ENCODE results near the gene GJB5. TPM values are rescaled to one million over a fixed set of nuclear protein-coding genes. Genes with fewer than 3 reads are reported as not detected.
A peak's percentile ranks its signal among the peaks of the same experiment; 100 is the strongest.

Gene GJB5
- total and polyA plus RNA-seq, 2 of the 8 experiments (the other 6 are each of a cell fraction or from before 2014, with no cell fraction given) = 0.86 to 3.1 TPM

DNA sequence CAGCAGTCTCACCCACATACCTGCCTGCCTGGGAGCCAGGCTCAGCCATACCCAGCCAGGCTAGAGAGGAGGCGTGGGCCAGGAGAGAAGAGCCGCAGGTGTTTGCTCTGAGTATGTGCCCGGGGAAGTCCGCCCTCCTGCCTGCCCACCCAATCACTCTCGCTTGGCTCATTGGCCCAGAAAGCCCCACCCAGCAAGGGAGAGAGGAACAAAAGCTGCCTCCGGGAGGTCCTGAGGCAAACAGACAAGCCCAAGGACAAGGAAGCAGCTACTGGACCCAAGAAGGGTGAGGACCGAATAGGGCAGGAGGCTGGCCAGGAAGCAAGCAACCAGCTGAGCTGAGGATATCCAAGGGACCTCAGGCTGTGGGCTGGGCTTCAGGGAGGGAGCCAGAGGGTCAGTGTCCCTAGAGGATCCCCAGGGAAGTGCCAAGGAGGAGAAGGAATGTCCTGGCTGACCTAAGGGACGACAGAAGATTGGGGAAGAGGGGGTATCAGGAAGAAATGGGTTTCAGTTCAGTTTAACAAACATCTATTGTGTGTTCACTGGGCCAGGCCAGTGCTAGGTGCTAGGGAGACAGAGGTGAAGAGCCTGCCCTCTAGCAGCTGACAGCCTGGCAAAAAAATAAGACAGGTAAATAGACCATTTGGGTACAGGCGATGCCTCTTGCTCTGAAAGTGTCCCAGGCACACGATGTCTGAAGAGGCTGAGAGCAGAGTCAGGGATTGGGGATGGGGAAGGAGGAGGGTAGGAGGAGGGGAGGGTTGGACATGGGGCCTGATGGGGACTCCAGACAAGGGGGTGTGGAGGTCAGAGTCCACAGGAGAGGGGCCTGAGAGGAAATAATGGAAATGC, 4.9 kb downstream of the GJB5 start, which contains the start of gene GJB4:
GJB4 (plus strand) TSS at position 238 of the 855 bp plus-strand sequence. CDS start 1,515 bp downstream, outside the sequence.
- Histone ChIP-seq H4K5ac (ENCODE audit: insufficient read length, low read depth, low read length) (no peak within 1 kb of the TSS), H2BK5ac (ENCODE audit: low read depth, low read length) (peak within 1 kb of the TSS; percentile 80; the same call in 1 of the 2 replicates), H3K18ac (ENCODE audit: extremely low read depth, low read length) (no peak within 1 kb of the TSS), H3K36me3 (ENCODE audit: control insufficient read depth in 2 of 4, insufficient read depth in 4 of 4, low read length in 3 of 4) (no peaks in the 10 kb centered on the region), H3K79me1 (ENCODE audit: low read depth, low read length) (no peaks in the 10 kb centered on the region), H2BK120ac (replicated peaks; ENCODE audit: low read depth, low read length) (no peak within 1 kb of the TSS), H2AK5ac (ENCODE audit: low read depth, low read length) (no peak within 1 kb of the TSS), H2BK20ac (ENCODE audit: low read length) (peak within 1 kb of the TSS; percentile 68; the same call in 1 of the 2 replicates), H3K4me3 (ENCODE audit: extremely low read depth in 1 of 4, insufficient read depth in 2 of 4, low read depth in 3 of 4, low read length in 4 of 4) (no peak within 1 kb of the TSS), H2BK12ac (ENCODE audit: low read depth, low read length) (peak within 1 kb of the TSS; percentile 35; the same call in 1 of the 2 replicates), H3K9ac (replicated peaks in 1 of 4; ENCODE audit: extremely low read depth in 1 of 4, low read depth in 3 of 4, low read length in 3 of 4) (no peak within 1 kb of the TSS), H3K27me3 (replicated peaks in 1 of 4; ENCODE audit: control insufficient read depth in 3 of 4, extremely low read depth in 1 of 4, insufficient read depth in 3 of 4, low read length in 3 of 4) (no peaks in the 10 kb centered on the region; a peak in 1 of 7 replicates), H4K8ac (ENCODE audit: extremely low read depth, insufficient read depth, low read length) (no peak within 1 kb of the TSS; the same call in 1 of the 2 replicates), H3K4ac (replicated peaks; ENCODE audit: insufficient read length, low read depth, low read length) (no peak within 1 kb of the TSS), H3K27ac (ENCODE audit: low read depth, low read length) (no peak within 1 kb of the TSS), H4K20me1 (replicated peaks in 1 of 2; ENCODE audit: control insufficient read depth in 1 of 2, insufficient read depth in 2 of 2, low read length in 2 of 2) (no peaks in the 10 kb centered on the region), H3K56ac (replicated peaks; ENCODE audit: insufficient read length, low read depth, low read length) (no peak within 1 kb of the TSS), H3K4me1 (replicated peaks in 1 of 4; ENCODE audit: control insufficient read depth in 3 of 4, insufficient read depth in 4 of 4, low read length in 3 of 4) (peaks cover 5 to 24% (median 11%) of the 10 kb centered on the region in 4 experiments), H3K9me3 (ENCODE audit: insufficient read depth in 2 of 2, low read depth in 1 of 2, low read length in 1 of 2) (no peaks in the 10 kb centered on the region; a peak in 1 of 4 replicates), H2BK15ac (ENCODE audit: low read length) (0 out of 2 replicates have a peak within 1 kb of the TSS, but pooled peaks have one; percentile 54), H3K23ac (ENCODE audit: insufficient read length) (no peak within 1 kb of the TSS), H3K23me2 (ENCODE audit: low read depth, low read length) (no peaks in the 10 kb centered on the region), H3K4me2 (ENCODE audit: insufficient read depth in 1 of 2, low read depth in 2 of 2, low read length in 2 of 2) (peak within 1 kb of the TSS in 1 of 2 experiments; percentile 38; a peak in 2 of 4 replicates), H2AFZ (ENCODE audit: low read length) (peak within 1 kb of the TSS; percentile 9; the same call in 1 of the 2 replicates), H3K14ac (ENCODE audit: insufficient read length) (no peak within 1 kb of the TSS), H4K91ac (replicated peaks; ENCODE audit: insufficient read length, low read length) (no peak within 1 kb of the TSS), H3K79me2 (ENCODE audit: control insufficient read depth in 1 of 2, insufficient read depth in 2 of 2, low read length in 2 of 2) (no peaks in the 10 kb centered on the region)
- 77% methylated on average over 7 of the region's 10 CpGs; no CpG with 5 or more reads in 1 of the 2 experiments for WGBS, 2 experiments (ENCODE audit: extremely low coverage in 1 of 2, insufficient coverage in 1 of 2, insufficient read length in 1 of 2, insufficient replicate concordance in 2 of 2, low coverage in 1 of 2, low lambda C conversion rate in 2 of 2, missing lambda C conversion rate in 1 of 2)
- TF ChIP-seq KDM5A (IDR thresholded peaks at IDR 0.05; ENCODE audit: low read length) (no peak), CTCF (IDR thresholded peaks at IDR 0.05; ENCODE audit: control extremely low read depth in 1 of 3, insufficient read depth in 1 of 3, low read depth in 1 of 3, low read length in 3 of 3) (peak; percentile 6 to 47 (median 28); a peak in 2 of 4 replicates), GABPA (IDR thresholded peaks at IDR 0.05; ENCODE audit: borderline replicate concordance, insufficient read depth, low read length) (no peak)
- ChIA-PET CTCF (ENCODE audit: partially characterized antibody) (interaction anchor here (0.6 to 5.9 kb wide), 12 partner anchors 9 to 553 kb away, joined by 3 to 42 read pairs (median 3); no protein-coding TSS in a partner anchor), POLR2A (ENCODE audit: partially characterized antibody) (no interaction called here)
- DNase-seq (ENCODE audit: low read depth in 1 of 2, low spot score in 2 of 2) = no peak
- no peak for FAIRE-seq

All from H1 (cell line).